Dedifferentiated amniotic fluid mesenchymal stem cell (primary cell): ENCODE data around the gene C8G.

ENCODE experiments used
- DNase-seq: peaks from one replicate; pipeline ENCODE4 v3.0.0-alpha.2; 2016; ENCODE audit errors: extremely low spot score

Gene C8G

GRCh38 chr9:136941231-136942111 lies 3.6 kb upstream of the C8G start:
- no peak for DNase-seq

- no peak for DNase-seq
These were observed 2.7 kb upstream of the C8G start for GRCh38 chr9:136942112-136942880.

- DNase-seq, result no peak
These were observed 2.2 kb upstream of the C8G start for GRCh38 chr9:136942881-136943230.

- no peak for DNase-seq
These were observed 1.5 kb upstream of the C8G start for GRCh38 chr9:136943291-136944211.

GRCh38 chr9:136944212-136944518 lies 878 bp upstream of the C8G start:
- peak; percentile 40 for DNase-seq

GRCh38 chr9:136945333-136946227 lies 537 bp downstream of the C8G start:
- no peak for DNase-seq

GRCh38 chr9:136946228-136947027 lies 1.4 kb downstream of the C8G start:
- DNase-seq, result no peak

- DNase-seq, result no peak
These were observed 2.2 kb downstream of the C8G start for GRCh38 chr9:136947028-136947891.

GRCh38 chr9:136947955-136948510 lies 3.0 kb downstream of the C8G start:
- DNase-seq, result no peak

- no peak for DNase-seq
These were observed 4.3 kb downstream of the C8G start for GRCh38 chr9:136949239-136949816.

GRCh38 chr9:136949817-136950655 lies 5.0 kb downstream of the C8G start:
- DNase-seq, result peak; percentile 56

GRCh38 chr9:136950656-136951276 lies 5.7 kb downstream of the C8G start:
- no peak for DNase-seq

- no peak for DNase-seq
These were observed 6.7 kb downstream of the C8G start, which contains the start of gene LCN12 for GRCh38 chr9:136951541-136952320. LCN12 (plus strand) TSS chr9:136952273; CDS start chr9:136952328, 55 bp downstream.

- DNase-seq, result no peak
These were observed 7.3 kb downstream of the C8G start for GRCh38 chr9:136952321-136952850.

- DNase-seq, result no peak
These were observed 8.1 kb downstream of the C8G start for GRCh38 chr9:136952876-136953770.
